K562 (cell line): ENCODE results near the gene SPINT1. TPM values are rescaled to one million over a fixed set of nuclear protein-coding genes. Genes with fewer than 3 reads are reported as not detected.

ENCODE experiments used
- ATF1 ChIP-seq, 2 experiments: fragments of 450-650 bp in 1 of 2; IDR thresholded peaks; 2 replicates each; pipeline ENCODE4 v1.6.1; 2016; ENCODE audit warnings: missing compliant biosample characterization in 1 of 2, missing genetic modification characterization in 1 of 2
- CC2D1A ChIP-seq: fragments of 450-650 bp; IDR thresholded peaks from 2 replicates; pipeline ENCODE4 v1.6.1; 2017; ENCODE audit warnings: mild to moderate bottlenecking
- DNMT1 ChIP-seq: fragments of 450-650 bp; IDR thresholded peaks from 2 replicates; pipeline ENCODE4 v1.6.1; 2016; ENCODE audit warnings: antibody characterized with exemption, mild to moderate bottlenecking
- FUS ChIP-seq: fragments of 200-400 bp; formaldehyde crosslinking; optimal IDR thresholded peaks from 2 replicates; pipeline ENCODE3; 2017; ENCODE audit warnings: low read depth, low read length
- POLR2AphosphoS5 ChIP-seq: IDR thresholded peaks from 2 replicates; pipeline ENCODE4 v1.6.1; 2011; ENCODE audit warnings: mild to moderate bottlenecking, low read depth, low read length, moderate library complexity; ENCODE audit not compliant: control insufficient read depth, insufficient read depth
- RAD21 ChIP-seq, 2 experiments: fragments of 250-450 bp in 1 of 2; fragments of 450-650 bp in 1 of 2; sonication (Bioruptor Pico) in 1 of 2; formaldehyde crosslinking in 1 of 2; IDR thresholded peaks in 1 of 2; conservative IDR thresholded peaks in 1 of 2; 2 replicates each; pipeline versions ENCODE4 v1.4.0 to v1.8.0; 2020 to 2022; ENCODE audit warnings: mild to moderate bottlenecking in 2 of 2, moderate library complexity in 1 of 2
- RBM39 ChIP-seq: fragments of 200-400 bp; formaldehyde crosslinking; optimal IDR thresholded peaks from 2 replicates; pipeline ENCODE3; 2018; ENCODE audit warnings: low read depth, low read length
- SNIP1 ChIP-seq: fragments of 450-650 bp; IDR thresholded peaks from 2 replicates; pipeline ENCODE4 v1.7.1; 2017; ENCODE audit warnings: low read depth, mild to moderate bottlenecking
- ZBTB7A ChIP-seq: IDR thresholded peaks from 2 replicates; pipeline ENCODE4 v1.6.1; 2011; ENCODE audit warnings: low read depth, mild to moderate bottlenecking, low read length, moderate library complexity, borderline replicate concordance; ENCODE audit not compliant: control insufficient read depth
- ZFPM2 ChIP-seq: fragments of 250-450 bp; sonication (Bioruptor Pico); IDR thresholded peaks from 2 replicates; pipeline ENCODE4 v1.5.1; 2022; ENCODE audit warnings: mild to moderate bottlenecking
- polyA plus RNA-seq, 8 experiments: library from polyadenylated mRNA; depleted of rRNA in 4 of 8; stranded (reverse) in 5 of 8; unstranded in 3 of 8; fragments of >200 nt; fragmentation: Nextera tagmentation in 2 of 8; fragmentation: Illumina TruSeq in 1 of 8; extraction: Ambion mirVana in 2 of 8; extraction: Trizol in 1 of 8; gene quantifications; 2 replicates each; pipeline versions ENCODE4 v1.2.1 to v1.2.3, GENCODE V29; 2011 to 2014; ENCODE audit warnings: inconsistent platforms in 1 of 8, missing spikeins in 1 of 8
- total RNA-seq, 7 experiments: library from RNA; depleted of rRNA in 6 of 7; stranded (reverse); fragments of >200 nt in 6 of 7; fragmentation: Illumina TruSeq in 2 of 7; extraction: Trizol in 2 of 7; gene quantifications; 2 replicates each; pipeline versions ENCODE4 v1.2.1 to v1.2.3, GENCODE V29; 2011 to 2021; ENCODE audit warnings: low replicate concordance in 1 of 7
- TF ChIP-seq, protein P1 (sequence below): fragments of 250-450 bp; sonication (Bioruptor Pico); IDR thresholded peaks from 2 replicates; pipeline ENCODE4 v1.8.0; 2021; ENCODE audit warnings: moderate library complexity, mild to moderate bottlenecking, inconsistent platforms
- TF ChIP-seq, protein P2 (sequence below): sonication (generic); formaldehyde crosslinking; IDR thresholded peaks from 2 replicates; pipeline ENCODE4 v1.9.0; 2022; ENCODE audit warnings: mild to moderate bottlenecking, missing genetic modification reagents
- TF ChIP-seq, protein P3 (sequence below), 2 experiments: IDR thresholded peaks; 2 replicates each; pipeline ENCODE4 v1.6.1; 2011; ENCODE audit warnings: borderline replicate concordance in 1 of 2, control low read depth in 1 of 2, low read depth in 1 of 2, low read length in 1 of 2, mild to moderate bottlenecking in 1 of 2, mixed read lengths in 1 of 2, moderate library complexity in 1 of 2; ENCODE audit not compliant: insufficient read depth in 1 of 2, insufficient read length in 1 of 2, poor library complexity in 1 of 2, severe bottlenecking in 1 of 2; ENCODE audit errors: extremely low read depth in 1 of 2

SPINT1 gene
- total and polyA plus RNA-seq, 9 of the 15 experiments (the other 6 are each of a cell fraction or from before 2014, with no cell fraction given), result 0.78 to 4.5 (median 1.5) TPM

DNA sequence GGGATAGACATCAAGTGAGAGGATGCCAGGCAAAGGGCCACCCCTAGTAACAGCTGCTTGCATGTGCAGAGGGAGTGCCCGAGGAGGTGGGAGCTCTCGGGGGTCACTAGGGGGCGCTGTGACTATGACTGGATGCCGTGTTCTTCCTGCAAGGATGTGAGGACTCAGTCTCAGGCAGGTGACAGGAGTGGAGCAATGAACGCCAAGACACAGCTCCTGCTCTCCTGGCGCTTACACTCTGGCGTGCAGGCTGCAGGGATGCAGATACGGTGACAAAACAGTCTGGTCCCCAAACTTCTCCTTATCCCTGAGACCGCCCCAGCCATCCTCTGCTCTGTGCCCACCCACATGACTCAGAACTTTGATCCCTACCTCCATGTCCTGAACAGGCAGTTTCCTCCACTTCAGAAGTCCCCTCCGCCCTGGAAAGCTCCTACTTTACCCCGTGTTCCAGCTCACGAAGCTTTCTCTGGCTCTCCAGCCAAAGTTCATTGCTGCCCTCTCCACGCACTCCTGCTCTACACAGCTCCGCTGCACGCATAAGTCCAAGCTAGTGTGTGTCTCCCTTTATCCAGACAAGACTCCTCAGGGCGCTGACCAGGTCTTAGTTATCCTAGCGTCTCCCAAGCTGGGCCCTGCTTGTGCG, 15.5 kb downstream of the SPINT1 start (continued):
- no peak for TF ChIP-seq ZFPM2 (CRISPR knock-in tag)
- TF ChIP-seq DNMT1, result no peak
- TF ChIP-seq, protein P1, sequence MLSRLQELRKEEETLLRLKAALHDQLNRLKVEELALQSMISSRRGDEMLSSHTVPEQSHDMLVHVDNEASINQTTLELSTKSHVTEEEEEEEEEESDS (CRISPR knock-in tag), result no peak
- TF ChIP-seq ZBTB7A, result no peak
- no peak for TF ChIP-seq ATF1 (CRISPR knock-in tag; IDR thresholded peaks at IDR 0.05)
- no peak for TF ChIP-seq ATF1 (tag; IDR thresholded peaks at IDR 0.05)
- 0 out of 2 replicates have a peak, but pooled peaks have one; percentile 20 for TF ChIP-seq CC2D1A
- TF ChIP-seq, protein P2, sequence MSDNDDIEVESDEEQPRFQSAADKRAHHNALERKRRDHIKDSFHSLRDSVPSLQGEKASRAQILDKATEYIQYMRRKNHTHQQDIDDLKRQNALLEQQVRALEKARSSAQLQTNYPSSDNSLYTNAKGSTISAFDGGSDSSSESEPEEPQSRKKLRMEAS (CRISPR knock-in tag), result peak; percentile 50
- peak; percentile 29 to 67 for TF ChIP-seq RAD21 (CRISPR knock-in tag; conservative IDR thresholded peaks at IDR 0.05 in 1 of 2, IDR thresholded peaks at IDR 0.05 in 1 of 2)
- no peak for TF ChIP-seq POLR2AphosphoS5
- TF ChIP-seq SNIP1, result no peak
- TF ChIP-seq, protein P3, sequence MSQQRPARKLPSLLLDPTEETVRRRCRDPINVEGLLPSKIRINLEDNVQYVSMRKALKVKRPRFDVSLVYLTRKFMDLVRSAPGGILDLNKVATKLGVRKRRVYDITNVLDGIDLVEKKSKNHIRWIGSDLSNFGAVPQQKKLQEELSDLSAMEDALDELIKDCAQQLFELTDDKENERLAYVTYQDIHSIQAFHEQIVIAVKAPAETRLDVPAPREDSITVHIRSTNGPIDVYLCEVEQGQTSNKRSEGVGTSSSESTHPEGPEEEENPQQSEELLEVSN (IDR thresholded peaks at IDR 0.05; ENCODE audit: borderline replicate concordance in 1 of 2, extremely low read depth in 1 of 2, insufficient read depth in 1 of 2, insufficient read length in 1 of 2, low read depth in 1 of 2, low read length in 1 of 2, poor library complexity in 1 of 2, severe bottlenecking in 1 of 2), result peak; percentile 17 to 67
- TF ChIP-seq FUS, result no peak
- no peak for TF ChIP-seq RBM39
